Body of pancreas (tissue), 4 donors: ENCODE measurements around the gene SHC4.

Experiments used
- POLR2A ChIP-seq, 3 donors: fragments of 450-650 bp; IDR thresholded peaks; one replicate each; pipeline ENCODE4 v1.6.1; 2016; ENCODE audit warnings: antibody characterized with exemption in 3 of 3, mild to moderate bottlenecking in 2 of 3
- TF ChIP-seq, protein P1 (sequence below), 7 experiments: fragments of 450-650 bp in 4 of 7; fragments of 200-600 bp in 3 of 7; sonication (generic) in 3 of 7; IDR thresholded peaks; one replicate each; pipeline ENCODE4 v1.5.1; 2016 to 2019; ENCODE audit warnings: antibody characterized with exemption in 7 of 7

GRCh38 chr15:48805591-48805990 lies 158.1 kb downstream of the SHC4 start:
- TF ChIP-seq POLR2A (IDR thresholded peaks at IDR 0.05): no peak
- TF ChIP-seq, protein P1, sequence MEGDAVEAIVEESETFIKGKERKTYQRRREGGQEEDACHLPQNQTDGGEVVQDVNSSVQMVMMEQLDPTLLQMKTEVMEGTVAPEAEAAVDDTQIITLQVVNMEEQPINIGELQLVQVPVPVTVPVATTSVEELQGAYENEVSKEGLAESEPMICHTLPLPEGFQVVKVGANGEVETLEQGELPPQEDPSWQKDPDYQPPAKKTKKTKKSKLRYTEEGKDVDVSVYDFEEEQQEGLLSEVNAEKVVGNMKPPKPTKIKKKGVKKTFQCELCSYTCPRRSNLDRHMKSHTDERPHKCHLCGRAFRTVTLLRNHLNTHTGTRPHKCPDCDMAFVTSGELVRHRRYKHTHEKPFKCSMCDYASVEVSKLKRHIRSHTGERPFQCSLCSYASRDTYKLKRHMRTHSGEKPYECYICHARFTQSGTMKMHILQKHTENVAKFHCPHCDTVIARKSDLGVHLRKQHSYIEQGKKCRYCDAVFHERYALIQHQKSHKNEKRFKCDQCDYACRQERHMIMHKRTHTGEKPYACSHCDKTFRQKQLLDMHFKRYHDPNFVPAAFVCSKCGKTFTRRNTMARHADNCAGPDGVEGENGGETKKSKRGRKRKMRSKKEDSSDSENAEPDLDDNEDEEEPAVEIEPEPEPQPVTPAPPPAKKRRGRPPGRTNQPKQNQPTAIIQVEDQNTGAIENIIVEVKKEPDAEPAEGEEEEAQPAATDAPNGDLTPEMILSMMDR (IDR thresholded peaks at IDR 0.05): no peak
